Measurements from ENCODE around the gene EXD1.

The EXD1 gene

GRCh38 chr15:41169781-41170180, 60.8 kb downstream of the EXD1 start:
- Histone ChIP-seq H3K4me3 (no peak overlapping the region), H3K27ac (no peak overlapping the region), H3K4me1 (no peaks in the 10 kb centered on the region), H3K9me3 (no peaks in the 10 kb centered on the region), H3K27me3 (no peaks in the 10 kb centered on the region), H3K36me3 (no peaks in the 10 kb centered on the region)
- TF ChIP-seq CTCF (IDR thresholded peaks at IDR 0.05): no peak
- intact Hi-C loops (cut with DNase I; ENCODE audit: low total_unique reads): no loop called here
- DNase-seq: peak; percentile 34 to 68

DNA sequence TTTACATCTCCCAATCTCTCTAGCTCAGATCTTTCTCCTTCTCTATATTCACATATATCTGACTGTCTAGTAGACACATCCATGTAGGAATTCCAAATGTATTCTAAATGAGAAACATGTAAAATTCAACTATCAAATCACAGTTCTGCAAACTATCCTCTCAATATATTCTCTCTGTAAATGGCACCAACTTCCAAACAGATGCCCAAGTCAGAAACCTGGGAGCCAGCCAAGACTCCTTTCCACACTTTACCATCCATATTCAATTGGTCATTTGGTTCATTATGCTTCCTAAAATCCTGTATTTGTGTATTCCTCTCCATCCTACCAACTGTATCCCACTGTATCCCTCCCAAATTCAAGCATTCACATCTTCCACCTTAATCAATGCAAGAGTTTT, 61.5 kb downstream of the EXD1 start:
- Histone ChIP-seq H3K4me1 (no peaks in the 10 kb centered on the region), H3K9me3 (no peaks in the 10 kb centered on the region), H3K4me3 (no peak overlapping the region), H3K27me3 (no peaks in the 10 kb centered on the region), H3K36me3 (no peaks in the 10 kb centered on the region), H3K27ac (no peak overlapping the region)
- intact Hi-C loops (cut with DNase I; ENCODE audit: low total_unique reads): no loop called here
- no peak for TF ChIP-seq CTCF (IDR thresholded peaks at IDR 0.05)
- no peak for DNase-seq

DNA sequence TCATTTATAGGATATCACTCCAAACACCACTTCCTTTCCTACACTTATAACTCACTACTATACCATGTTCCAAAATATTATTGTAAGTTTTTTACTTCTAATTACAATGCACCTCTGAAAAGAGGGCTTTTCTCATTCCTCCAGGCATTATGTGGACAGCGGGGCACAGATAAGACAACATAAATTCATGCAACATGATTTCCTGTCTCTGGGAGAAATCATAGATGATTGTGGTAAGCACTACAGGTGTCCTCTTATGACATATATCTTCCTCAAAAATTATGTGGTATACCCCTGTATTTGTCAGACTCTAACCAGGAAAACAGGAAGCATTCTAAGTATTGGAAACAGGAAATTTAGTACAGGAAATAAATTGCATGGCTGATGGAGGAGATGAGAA, 68.8 kb downstream of the EXD1 start:
- Histone ChIP-seq H3K9me3 (no peaks in the 10 kb centered on the region), H3K27me3 (peaks cover 0 to 5% of the 10 kb centered on the region in 2 donors), H3K4me1 (no peaks in the 10 kb centered on the region), H3K4me3 (no peak overlapping the region), H3K27ac (no peak overlapping the region), H3K36me3 (no peaks in the 10 kb centered on the region)
- TF ChIP-seq CTCF (IDR thresholded peaks at IDR 0.05): no peak
- intact Hi-C loops (cut with DNase I; ENCODE audit: low total_unique reads): no loop called here
- no peak for DNase-seq

GRCh38 chr15:41161336-41161735, 69.2 kb downstream of the EXD1 start:
- Histone ChIP-seq H3K36me3 (no peaks in the 10 kb centered on the region), H3K27ac (no peak overlapping the region), H3K9me3 (no peaks in the 10 kb centered on the region), H3K27me3 (peaks cover 0 to 8% of the 10 kb centered on the region in 2 donors), H3K4me3 (no peak overlapping the region), H3K4me1 (no peaks in the 10 kb centered on the region)
- TF ChIP-seq CTCF (IDR thresholded peaks at IDR 0.05): no peak
- intact Hi-C loops (cut with DNase I; ENCODE audit: low total_unique reads): no loop called here
- DNase-seq: no peak

- no peak for TF ChIP-seq CTCF (IDR thresholded peaks at IDR 0.05)
- Histone ChIP-seq H3K4me3 (no peak overlapping the region), H3K27me3 (peaks cover 0 to 8% of the 10 kb centered on the region in 2 donors), H3K4me1 (no peaks in the 10 kb centered on the region), H3K36me3 (no peaks in the 10 kb centered on the region), H3K27ac (no peak overlapping the region), H3K9me3 (no peaks in the 10 kb centered on the region)
- intact Hi-C loops (cut with DNase I; ENCODE audit: low total_unique reads): no loop called here
- DNase-seq: no peak
Measured at GRCh38 chr15:41160639-41161315, 69.8 kb downstream of the EXD1 start.

GRCh38 chr15:41154412-41154811, 76.1 kb downstream of the EXD1 start:
- Histone ChIP-seq H3K9me3 (no peaks in the 10 kb centered on the region), H3K4me3 (no peak overlapping the region), H3K27ac (no peak overlapping the region), H3K27me3 (peaks cover 0 to 8% of the 10 kb centered on the region in 2 donors), H3K36me3 (no peaks in the 10 kb centered on the region), H3K4me1 (no peaks in the 10 kb centered on the region)
- intact Hi-C loops (cut with DNase I; ENCODE audit: low total_unique reads): loop anchor here (10.0 kb wide), 1 partner anchor 70 kb away; no protein-coding TSS in a partner anchor
- DNase-seq: no peak
- TF ChIP-seq CTCF (IDR thresholded peaks at IDR 0.05): no peak
